GM04504 (cell line): ENCODE measurements around the gene HECTD1.
"Not testable (repeated sequence)": the region's sequence is repeated elsewhere in the genome, so short reads cannot be mapped to it uniquely, and the experiment has no call there.

ENCODE experiments used
- DNase-seq: peaks from one replicate; pipeline ENCODE4 v3.0.0-alpha.2; 2012; ENCODE audit warnings: low read depth

Gene HECTD1

DNA sequence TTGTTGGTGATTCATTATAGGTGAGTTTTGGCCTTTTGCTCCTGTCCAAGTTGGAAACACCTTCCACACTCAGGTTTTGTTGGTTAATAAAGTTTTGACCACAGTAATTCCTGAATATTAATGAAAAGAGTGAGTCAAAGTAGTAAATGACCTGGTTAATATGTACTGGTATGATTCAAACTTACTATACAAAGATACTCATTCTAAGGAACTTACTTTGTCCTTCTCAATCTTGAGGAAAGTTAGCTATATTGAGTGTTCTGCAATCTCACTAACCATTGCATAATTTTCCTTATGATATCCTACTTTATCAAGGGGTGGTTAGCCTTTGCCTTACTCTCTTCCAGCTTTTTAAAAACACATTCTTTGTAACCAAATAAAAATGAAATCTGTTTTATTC lies 20.9 kb upstream of the HECTD1 start:
- no peak for DNase-seq

- no peak for DNase-seq
Measured at GRCh38 chr14:31224808-31225207, 17.2 kb upstream of the HECTD1 start.

GRCh38 chr14:31223331-31223730 lies 15.7 kb upstream of the HECTD1 start:
- no peak for DNase-seq

- no peak for DNase-seq
Measured at GRCh38 chr14:31222834-31223233, 15.2 kb upstream of the HECTD1 start.

GRCh38 chr14:31221266-31221665 lies 13.7 kb upstream of the HECTD1 start:
- no peak for DNase-seq

GRCh38 chr14:31219169-31219568 lies 11.6 kb upstream of the HECTD1 start:
- no peak for DNase-seq

DNA sequence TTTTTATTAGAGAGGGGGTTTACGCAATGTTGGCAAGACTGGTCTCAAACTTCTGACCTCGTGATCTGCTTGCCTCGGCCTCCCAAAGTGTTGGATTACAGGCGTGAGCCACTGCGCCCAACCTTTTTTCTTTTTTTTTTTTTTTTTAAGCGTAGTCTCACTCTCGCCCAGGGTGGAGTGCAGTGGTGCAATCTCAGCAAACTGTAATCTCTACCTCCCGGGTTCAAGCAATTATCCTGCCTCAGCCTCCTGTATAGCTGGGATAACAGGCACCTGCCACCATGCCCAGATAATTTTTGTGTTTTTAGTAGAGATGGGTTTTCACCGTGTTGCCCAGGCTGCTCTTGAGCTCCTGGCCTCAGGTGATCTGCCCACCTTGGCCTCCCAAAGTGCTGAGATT lies 8.8 kb upstream of the HECTD1 start:
- DNase-seq, result no peak

- no peak for DNase-seq
Measured at GRCh38 chr14:31212893-31213292, 5.3 kb upstream of the HECTD1 start.

DNA sequence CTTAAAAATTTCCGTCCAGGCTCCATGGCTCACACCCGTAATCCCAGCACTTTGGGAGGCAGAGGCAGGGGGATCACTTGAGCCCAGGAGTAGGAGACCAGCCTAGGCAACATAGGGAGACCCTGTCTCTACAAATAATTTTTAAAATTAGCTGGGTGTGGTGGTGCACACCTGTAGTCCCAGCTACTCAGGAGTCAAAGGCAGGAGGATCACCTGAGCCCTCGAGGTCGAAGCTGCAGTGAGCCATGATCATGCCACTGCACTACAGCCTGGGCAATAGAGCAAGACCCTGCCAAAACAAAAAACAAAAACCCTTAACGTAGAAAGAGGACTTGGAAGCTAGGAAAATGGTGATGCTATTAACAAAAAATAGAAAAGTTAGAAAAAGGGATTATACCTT lies 2.0 kb upstream of the HECTD1 start:
- DNase-seq, result no peak

GRCh38 chr14:31208546-31209424 lies 1.2 kb upstream of the HECTD1 start:
- no peak for DNase-seq

- DNase-seq, result no peak
Measured at GRCh38 chr14:31207287-31207754, 272 bp downstream of the HECTD1 start.

DNA sequence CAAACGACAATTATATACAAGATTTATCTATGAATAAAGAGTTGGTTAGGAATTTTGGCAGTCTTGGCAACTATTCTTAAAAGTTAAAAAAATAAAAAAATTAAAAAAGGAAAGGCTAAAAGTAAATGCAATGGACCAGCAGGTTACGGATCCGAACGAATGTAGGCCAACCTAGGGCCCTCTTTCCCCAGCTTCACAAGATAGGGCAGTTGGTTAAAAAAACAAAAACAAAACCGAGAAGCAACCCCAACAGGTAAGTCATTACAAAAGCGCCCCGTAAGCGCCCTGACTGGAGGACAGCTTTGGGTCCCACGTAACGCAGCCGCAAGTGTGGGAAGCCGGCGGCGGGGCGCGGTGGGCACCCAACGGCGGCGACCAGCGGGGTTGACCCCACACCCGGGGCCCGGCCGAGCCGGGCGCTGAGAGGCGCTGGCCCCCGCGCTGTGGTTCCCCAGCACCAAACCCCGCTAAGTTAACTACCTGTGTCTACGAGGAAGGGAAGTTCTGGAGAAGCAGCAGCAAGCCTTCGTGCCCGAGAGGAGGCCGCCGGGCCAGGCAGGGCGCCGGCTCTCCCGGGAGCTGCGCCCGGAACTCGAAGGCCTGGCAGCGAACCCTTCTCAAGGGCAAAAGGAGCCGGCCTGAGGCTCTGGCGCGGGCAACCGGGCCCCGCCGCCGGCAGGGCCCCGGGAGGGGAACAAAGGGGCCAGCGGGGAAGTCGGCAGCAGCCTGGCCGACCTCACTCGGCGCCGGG lies 882 bp downstream of the HECTD1 start:
- DNase-seq, result no peak

DNA sequence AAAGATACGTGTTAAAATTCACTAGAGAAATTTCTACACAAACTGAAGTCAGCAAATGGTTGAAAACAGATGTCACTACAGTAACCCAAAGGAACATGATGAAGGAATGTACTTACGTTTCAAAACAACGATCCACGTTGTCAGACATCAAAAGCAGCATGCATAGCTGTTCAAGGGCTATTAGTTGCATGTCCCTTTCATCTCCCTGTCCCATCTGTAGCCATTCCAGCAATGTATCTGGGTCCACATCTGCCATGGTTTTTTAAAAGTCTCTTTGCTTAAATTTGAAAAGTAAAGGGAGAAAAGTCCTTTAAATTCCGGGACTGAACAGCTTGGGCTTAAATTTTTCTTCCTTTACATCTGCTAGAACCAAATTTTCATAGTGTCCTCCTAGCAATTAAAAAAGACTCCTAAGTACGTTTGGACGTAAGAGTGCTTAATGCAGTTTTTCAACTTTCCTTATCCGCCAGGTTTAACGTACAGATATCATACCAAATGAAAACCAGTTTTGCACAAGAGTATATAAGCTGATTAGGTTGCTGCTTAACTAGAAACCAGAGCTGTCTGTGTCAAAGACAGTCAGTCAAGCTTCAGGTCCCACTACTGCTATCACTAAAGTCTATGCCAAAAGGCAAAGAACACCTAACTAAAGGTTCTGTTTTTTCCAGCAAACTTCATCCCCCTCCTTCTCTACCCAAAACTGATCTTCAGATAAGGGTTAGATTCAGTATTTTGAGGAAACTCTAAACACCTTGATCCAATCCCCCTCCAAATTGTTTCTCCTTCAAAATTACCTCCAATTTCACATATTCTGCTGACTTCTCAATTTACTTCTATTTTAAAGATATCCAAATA lies 1.7 kb downstream of the HECTD1 start:
- DNase-seq, result peak; percentile 72

- DNase-seq, result no peak
Measured at GRCh38 chr14:31204593-31205534, 2.7 kb downstream of the HECTD1 start.

DNA sequence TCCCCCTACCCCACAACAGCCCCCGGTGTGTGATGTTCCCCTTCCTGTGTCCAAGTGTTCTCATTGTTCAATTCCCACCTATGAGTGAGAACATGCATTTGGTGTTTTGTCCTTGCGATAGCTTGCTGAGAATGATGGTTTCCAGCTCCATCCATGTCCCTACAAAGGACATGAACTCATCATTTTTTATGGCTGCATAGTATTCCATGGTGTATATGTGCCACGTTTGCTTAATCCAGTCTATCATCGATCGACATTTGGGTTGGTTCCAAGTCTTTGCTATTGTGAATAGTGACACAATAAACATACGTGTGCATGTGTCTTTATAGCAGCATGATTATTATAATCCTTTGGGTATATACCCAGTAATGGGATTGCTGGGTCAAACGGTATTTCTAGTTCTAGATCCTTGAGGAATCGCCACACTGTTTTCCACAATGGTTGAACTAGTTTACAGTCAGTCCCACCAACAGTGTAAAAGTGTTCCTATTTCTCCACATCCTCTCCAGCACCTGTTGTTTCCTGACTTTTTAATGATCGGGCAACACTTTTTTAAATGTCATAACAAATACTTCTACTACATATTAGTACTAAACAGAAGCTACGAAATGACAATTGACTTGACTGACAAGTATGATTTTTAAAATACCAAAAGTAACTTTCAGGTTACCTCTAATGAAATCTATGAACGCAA lies 3.5 kb downstream of the HECTD1 start:
- DNase-seq, result not testable (repeated sequence)

GRCh38 chr14:31203414-31203742 lies 4.2 kb downstream of the HECTD1 start:
- no peak for DNase-seq

- no peak for DNase-seq
Measured at GRCh38 chr14:31201111-31201510, 6.5 kb downstream of the HECTD1 start.

- DNase-seq, result no peak
Measured at GRCh38 chr14:31200702-31200990, 6.9 kb downstream of the HECTD1 start.

GRCh38 chr14:31197671-31198070 lies 9.9 kb downstream of the HECTD1 start:
- DNase-seq, result no peak

GRCh38 chr14:31196839-31197492 lies 10.6 kb downstream of the HECTD1 start:
- no peak for DNase-seq
